Left renal cortex interstitium (tissue), 4 donors: Measurements from ENCODE around the gene ST8SIA6. TPM values are rescaled to one million over a fixed set of nuclear protein-coding genes. Genes with fewer than 3 reads are reported as not detected.
"Not testable (repeated sequence)": the region's sequence is repeated elsewhere in the genome, so short reads cannot be mapped to it uniquely, and the experiment has no call there.

ENCODE experiments used
- DNase-seq, 4 donors: peaks; one replicate each; pipeline ENCODE4 v3.0.0-alpha.2; 2013; ENCODE audit warnings: low read depth in 4 of 4, low spot score in 2 of 4, missing footprints in 1 of 4
- polyA plus RNA-seq, 4 donors: library from polyadenylated mRNA; unstranded; fragments of 120-200 nt; gene quantifications; one replicate each; pipeline ENCODE4 v1.2.1, GENCODE V29; 2013; ENCODE audit not compliant: insufficient read length in 4 of 4

Gene ST8SIA6, protein sequence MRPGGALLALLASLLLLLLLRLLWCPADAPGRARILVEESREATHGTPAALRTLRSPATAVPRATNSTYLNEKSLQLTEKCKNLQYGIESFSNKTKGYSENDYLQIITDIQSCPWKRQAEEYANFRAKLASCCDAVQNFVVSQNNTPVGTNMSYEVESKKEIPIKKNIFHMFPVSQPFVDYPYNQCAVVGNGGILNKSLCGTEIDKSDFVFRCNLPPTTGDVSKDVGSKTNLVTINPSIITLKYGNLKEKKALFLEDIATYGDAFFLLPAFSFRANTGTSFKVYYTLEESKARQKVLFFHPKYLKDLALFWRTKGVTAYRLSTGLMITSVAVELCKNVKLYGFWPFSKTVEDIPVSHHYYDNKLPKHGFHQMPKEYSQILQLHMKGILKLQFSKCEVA
- 1 to 10 TPM; 1.0 to 2.2 (median 1.2) TPM for polyA plus RNA-seq

DNA sequence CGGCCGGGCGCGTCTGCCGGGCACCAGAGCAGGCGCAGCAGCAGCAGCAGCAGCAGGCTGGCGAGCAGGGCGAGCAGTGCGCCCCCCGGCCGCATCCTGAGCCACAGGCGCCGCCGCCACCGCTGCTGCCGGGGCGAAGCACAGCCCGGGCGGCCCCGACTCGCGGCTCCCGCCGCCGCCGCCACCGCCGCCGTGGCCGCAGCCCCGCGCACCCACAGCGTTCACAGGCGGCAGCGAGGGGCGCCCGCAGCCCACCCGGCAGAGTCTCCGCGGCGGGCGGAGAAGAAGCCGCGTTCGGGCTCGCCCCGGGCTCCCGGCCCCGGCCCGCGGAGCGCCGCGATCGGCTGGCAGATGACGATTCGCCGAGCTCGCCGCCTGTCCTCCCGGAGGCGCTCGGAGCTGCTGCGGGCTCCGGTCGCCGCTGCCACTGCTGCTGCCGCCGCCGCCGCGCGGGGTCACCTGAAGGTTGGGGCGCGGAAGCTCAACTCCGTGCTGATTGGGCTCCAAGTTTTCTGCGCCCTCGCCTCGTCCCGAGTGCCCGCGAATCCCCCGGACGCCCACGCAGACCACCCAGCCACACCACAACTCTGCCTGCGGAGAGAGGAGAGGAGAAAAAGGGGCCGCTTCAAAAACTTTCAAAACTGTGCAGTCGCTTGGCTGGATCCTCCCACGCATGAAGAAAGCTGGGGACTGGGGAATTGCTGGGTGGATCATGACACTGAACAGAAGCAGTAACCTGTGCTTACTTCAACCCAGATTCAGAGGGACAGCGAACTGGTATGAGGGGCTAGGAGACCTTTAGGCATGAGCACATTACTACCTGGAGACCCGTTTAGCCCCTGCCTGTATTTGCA lies at the start of gene ST8SIA6:
ST8SIA6 (minus strand) TSS at position 435 of the 854 bp plus-strand sequence; CDS start at position 95, 340 bp downstream.
- peak in 1 of 4 donors; percentile 42 for DNase-seq

DNA sequence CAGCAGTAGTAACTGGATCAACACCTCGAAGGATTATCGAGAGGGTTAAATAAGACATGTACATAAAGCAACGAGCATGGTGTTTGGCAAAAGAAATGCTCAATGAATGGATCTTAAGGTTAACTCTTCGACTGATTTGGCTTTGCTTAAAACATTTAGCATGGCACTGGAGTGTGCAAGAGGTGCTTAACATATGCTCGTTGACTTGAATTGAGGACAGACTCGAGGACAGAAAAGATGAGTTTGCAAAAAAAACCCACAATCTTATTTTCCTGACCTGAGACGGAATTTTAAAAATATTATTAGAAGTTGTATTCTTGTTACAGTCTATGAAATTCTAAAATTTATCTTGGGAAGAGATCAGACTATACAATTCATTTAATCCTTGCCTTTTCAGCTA lies 49.4 kb upstream of the ST8SIA6 start:
- no peak for DNase-seq

DNA sequence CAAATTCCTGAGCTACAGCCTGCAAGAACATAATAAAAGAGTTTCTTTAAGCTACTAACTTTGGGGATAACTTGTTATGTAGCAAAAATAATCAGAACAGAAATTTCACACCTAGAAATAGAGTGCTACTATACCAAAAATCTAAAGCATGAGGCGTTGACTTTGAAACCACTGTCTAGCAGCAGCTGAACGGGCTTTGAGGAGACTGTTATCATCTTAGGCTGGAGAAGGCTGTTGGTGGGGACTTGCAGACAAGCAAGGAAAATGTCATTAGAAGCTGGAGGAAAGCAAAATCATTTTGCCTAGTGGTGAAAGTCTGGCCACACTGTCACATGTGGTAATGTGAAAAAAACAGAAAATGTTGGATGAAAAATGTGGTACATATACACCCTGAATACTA lies 48.4 kb upstream of the ST8SIA6 start:
- no peak for DNase-seq

DNA sequence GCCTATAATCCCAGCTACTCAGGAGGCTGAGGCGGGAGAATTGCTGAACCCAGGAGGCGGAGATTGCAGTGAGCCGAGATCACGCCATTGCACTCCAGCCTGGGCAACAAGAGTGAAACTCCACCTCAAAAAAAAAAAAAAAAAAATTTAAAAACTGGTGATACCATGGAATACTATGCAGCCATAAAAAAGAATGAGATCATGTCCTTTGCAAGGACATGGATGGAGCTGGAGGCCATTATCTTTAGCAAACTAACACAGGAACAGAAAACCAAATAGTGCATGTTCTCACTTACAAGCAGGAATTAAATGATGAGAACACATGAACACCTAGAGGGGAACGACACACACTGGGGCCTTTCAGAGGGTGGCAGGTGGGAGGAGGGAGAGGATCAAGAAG lies 44.6 kb upstream of the ST8SIA6 start:
- not testable (repeated sequence) for DNase-seq

DNA sequence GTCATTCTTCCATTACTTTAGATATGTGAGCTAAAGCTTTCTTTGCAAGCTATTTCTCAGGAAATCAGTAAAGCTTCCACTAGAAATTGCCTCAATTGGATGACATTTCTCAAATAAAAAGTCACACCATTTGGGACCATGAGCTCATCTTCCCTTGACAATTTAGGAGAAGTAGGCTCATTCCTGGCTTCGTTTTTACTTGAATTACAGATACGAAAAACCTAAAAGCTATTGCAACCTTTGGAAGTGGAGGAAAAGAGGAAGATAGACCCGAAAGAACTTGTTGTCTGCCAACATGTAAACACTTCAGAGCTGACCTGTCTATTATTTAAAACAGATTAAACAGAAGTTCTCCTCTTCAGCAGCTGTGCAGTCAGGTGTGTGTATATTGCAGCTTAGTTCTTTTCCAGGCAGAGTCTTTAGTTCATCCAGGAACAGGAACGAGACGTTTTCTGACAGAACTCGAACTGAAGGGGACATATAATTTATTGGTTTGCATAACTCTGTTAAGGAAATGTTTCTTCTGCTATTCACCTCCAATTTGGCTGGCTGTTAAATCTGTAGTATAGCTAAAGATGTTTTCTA lies 43.1 kb upstream of the ST8SIA6 start:
- no peak for DNase-seq

DNA sequence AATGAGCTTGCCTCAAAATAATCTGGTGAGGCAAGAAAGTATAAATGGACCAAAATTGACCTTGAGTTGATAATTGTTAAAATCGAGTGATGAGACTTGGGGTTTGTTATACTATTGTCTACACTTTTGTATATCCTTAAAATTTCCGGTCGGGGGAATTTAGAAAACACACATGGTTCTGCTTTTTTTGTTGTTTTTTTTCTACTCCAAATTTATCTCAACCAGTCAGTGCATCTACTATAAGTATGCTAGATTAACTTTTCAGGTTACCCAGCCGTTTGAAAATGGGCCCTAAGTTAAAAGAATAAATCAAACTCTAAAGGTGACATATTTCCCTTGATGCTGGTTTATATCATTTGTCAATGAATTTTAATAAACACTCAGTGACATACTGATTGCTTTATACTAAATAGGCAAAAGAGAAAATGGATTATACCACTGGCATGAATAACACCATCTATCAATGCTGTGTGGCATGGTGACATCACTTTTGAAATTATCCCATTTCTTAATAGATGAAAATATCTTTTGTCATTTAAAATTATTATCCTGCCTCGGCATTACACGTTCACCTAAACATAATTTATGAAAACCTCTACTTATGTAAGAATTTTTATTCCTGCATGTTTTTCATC lies 40.3 kb upstream of the ST8SIA6 start:
- no peak for DNase-seq

DNA sequence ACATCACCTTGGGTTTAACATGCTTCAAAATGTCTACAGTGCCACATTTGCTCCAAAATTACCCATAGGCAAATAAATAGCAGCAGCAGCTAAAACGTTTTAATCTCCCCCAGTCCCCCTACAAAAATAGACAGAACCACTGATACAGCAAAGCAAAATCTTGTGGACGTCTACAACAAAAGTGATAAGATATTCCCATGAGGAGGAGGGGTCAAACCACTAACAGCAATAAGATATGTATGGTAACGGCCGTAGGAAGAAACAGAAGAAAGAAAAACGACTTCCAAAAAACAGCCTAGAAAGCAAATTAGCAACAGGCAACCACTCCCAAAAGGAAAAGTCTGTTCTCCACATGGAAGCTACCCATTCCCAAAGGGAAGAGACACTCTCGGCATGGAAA lies 34.5 kb upstream of the ST8SIA6 start:
- DNase-seq: no peak

DNA sequence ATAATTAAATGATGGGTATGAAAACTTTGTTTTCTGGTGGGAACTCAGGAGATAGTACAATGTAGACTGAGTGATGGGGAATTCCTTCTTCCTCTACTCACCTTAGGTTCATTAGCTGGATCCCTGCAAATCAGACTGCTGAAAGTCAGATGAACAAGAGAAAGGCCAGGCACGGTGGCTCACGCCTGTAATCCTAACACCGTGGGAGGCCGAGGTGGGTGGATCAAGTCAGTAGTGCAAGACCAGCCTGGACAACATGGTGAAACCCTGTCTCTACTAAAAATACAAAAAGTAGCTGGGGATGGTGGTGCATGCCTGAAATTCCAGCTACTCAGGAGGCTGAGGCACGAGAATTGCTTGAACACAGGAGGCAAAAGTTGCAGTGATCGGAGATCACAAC lies 28.7 kb upstream of the ST8SIA6 start:
- DNase-seq: no peak

DNA sequence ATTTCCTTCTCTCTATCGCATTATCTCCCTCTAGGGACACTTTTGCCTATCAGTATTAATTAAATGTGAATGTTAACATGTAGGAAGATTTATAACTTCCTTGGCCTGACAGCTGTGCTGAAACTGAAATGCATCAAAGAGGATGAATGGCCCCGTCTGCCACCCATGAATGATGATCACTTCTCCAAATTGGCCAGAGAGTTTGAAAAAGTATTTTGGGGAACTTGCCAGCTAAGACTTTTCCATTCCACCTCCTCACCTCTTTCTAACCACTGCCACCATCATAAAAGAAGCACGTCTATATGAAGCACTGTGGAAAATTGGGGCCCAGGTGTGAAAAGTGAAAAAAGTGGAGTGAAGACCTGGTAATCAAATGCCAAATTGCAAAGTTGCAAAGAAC lies 25.4 kb upstream of the ST8SIA6 start:
- no peak for DNase-seq

DNA sequence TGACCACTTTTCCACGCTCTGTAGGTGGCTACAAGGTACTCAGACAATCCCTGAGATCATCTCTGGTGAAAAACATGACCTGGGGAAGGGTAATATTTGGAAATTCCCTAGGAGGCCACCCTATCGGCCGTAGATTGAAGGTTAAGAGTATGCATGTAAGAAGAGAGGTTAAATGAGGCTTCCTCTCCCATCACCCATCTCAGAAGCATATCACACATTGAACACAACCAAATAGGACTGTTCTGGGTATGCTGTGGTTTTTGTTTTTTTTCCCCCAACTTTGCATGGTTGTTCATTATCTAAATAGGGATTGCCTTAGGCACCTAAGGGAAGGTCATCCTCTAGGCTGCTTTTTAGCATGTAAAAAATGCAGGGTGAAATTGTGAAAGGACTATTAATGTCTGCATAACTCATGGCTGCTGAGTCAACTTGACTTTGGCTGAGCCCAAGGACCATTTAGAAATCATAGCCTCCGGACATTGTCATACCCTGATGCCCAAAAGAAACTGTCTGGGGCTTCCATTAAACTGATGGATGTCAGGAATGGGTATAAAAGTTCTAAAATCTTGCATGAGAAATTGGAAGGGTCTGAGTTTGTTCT lies 24.7 kb upstream of the ST8SIA6 start:
- DNase-seq: no peak

DNA sequence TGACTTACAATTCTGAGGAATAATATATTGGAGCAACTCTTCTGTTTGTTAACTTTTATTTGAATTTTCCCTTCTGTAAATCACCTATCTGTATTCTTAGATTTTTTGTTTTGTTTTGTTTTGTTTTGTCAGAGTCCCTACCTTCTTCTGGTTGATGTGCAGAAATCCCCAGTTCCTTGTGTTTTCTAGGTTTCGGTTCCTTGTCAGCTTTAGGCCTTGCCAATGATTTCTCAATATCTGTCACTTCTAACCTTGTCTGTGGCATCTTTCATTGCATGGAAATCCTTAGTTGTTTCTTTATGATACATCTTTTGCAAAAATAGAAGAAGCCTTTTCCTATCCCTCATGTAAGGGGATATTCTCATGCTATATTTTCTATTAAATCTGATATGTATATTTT lies 21.7 kb upstream of the ST8SIA6 start:
- DNase-seq: no peak

DNA sequence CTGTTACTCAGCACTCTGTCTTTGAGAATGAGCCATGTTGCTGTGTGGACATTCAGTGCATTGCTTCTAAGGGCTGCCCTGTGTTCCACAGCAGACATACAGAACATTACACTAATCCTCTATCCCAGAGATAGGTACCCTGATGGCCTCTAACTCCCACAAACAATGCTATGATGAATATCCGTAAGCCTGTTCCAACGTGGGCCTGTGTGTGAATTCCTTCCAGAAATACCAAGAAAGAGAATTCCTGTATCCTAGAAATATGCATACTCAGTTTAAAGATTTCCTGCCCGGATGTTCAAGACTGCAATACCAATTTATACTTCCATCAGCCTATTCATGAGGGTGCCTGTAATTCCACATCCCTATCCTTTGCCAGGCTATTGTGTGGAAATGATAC lies 21.3 kb upstream of the ST8SIA6 start:
- DNase-seq: no peak

DNA sequence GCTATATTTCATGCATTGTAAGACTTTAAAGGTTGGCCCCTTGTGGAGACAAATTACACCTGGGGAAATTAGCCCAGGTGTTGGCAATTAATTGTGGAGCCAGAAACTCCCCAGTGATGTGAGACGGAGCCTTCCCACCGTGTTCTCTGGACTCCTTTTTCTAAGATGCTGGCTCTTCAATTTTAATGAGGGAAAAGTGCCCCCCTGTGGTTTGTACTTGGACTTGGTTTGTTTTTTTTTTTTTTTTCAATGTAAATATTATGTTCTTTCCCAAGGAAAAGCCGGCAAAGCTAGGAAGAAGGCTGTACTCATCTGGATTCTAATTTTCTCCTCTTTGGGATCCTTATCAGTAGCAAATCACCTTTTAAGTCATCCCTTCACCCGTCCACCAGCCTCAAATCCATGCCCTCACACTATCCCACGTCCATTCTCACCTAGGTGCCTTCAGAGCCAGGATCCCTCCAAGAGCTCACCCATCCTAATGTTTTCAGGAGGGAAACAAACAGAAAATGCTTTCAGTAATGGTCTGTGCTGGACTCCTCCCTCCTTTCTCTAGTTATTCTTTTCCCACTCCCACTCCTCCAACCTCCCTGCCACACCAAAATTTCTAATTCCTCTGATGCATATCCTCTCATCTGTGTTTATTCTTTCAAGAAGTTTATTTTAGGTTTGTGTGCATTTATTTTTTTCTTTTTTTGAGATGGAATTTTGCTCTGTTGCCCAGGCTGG lies 20.4 kb upstream of the ST8SIA6 start:
- no peak for DNase-seq

DNA sequence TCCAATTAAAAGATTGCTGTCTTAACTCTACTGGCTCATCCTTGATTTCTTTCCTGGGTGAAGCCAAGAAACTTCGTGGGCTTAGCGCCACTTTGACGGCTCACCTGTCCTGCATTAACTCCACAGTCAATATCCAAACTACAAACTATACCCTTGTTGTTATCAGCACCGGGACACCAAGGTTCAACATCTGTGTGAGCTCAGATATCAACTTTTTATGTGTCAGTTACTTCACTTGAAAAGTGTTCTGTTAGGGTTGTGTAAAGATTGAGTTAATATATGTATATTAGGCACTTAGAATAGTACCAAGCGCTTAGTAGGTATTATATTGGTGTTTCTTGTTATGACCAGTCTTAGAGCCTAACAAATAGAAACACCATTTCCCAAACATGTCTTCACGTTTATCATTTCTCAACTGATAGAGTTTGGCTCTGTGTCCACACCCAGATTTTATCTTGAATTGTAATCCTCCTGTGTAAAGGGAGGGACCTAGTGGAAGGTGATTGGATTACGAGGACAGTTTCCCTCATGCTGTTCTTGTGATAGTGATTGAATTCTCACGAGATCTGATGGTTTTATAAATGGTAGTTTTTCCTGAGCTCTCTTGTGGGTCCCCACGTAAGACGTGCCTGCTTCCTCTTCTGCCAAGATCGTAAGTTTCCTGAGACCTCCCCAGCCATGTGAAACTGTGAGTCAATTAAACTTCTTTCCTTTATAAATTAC lies 19.0 kb upstream of the ST8SIA6 start:
- DNase-seq: no peak

DNA sequence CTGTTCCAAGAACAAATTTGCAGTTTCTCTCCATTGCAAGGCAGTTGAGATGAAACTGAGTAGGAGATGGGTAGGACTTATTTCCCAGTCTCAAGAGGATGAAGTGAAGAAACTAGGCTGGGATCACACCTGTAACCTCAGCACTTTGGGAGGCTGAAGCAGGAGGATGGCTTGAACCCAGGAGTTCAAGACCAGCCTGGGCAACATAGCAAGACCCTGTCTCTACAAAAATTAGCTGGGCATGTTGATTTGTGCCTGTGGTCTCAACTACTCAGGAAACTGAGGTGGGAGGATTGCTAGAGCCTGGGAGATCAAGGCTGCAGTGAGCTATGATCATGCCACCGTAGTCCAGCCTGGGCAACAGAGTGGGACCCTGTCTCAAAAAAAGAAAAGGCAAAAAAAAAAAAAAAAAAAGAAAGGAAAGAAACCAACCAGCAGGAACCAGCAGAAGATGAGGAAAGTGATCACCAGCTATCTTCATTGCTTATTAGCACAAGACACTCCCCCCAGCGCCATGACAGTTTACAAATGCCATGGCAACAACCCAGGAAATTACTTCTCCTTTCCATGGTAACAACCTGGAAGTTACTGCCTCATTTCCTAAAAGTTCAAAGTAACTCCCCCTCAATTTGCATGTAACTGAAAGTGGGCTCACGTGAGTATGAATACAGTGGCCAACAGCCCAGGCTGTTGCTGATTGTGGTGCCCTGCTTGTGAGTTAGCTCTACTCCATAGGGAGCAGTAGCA lies 18.3 kb upstream of the ST8SIA6 start:
- DNase-seq: no peak

DNA sequence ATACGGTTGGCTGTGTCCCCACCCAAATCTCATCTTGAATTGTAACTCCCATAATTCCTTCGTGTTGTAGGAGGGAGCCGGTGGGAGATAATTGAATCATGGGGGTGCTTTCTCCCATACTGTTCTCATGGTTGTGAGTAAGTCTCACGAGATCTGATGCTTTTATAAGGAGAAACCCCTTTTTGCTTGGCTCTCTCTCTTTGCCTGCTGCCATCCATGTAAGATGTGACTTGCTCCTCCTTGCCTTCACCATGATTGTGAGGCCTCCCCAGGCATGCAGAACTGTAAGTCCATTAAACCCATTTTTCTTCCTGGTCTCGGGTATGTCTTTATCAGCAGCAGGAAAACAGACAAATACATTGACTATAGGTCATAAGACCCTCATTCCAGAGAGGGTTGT lies 15.9 kb upstream of the ST8SIA6 start:
- DNase-seq: no peak

DNA sequence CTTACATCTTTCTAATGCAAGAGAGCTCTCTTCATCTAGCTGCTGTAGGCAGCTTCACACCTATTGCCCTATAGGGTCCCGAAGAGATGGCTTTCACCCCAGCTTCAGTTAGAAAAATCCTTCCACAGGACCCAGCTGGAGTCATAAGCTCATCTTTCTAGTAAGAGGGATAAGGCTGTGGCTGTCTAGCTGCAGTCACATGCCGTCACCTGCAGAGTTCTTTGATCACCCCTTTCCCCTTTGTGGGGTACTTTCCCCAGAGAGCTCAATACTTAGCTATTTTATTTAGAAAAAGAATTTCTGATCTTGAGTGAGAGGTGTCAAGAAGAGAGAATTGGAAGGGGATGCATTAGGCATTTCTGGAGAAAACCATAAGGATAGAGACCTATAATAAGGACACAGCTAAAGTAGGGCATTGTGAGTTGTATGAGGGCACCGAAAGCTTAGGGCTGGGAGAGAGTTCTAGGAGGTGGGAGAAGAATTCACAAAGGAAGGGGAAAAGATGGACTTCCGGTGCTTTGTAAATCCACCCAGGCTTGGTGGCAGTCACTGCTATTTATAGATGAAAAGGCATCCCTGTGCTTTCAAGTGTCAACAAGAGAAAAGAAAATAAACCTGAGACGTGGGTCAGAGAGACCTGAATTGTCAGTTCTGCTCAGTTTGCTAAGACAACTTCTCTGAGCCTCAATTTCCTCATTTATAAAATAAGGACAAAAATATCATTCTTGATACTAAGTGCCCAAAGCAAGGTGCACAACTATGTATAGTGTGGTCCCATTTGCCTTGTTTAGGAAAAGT lies 11.1 kb upstream of the ST8SIA6 start:
- DNase-seq: no peak

DNA sequence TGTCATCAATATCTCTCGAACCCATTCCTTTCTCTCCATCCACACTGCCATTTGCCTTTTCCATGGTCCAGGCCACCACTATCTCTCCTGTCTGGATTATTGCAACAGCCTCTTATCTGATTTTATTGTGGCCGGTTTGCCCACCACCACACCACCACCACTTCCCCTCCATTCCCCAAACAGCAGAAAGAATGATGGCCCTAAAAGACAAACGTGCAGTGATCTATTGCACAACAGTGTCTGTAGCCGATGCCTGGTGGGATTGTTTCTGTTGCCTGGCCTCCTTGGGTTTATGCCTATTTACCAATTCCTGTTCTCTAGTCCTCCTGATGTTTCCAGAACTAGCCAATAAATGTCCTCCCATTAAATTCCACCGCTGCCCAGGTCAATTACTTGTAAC lies 10.2 kb upstream of the ST8SIA6 start:
- DNase-seq: no peak
